HepG2 (cell line): ENCODE data around the gene JAGN1. TPM values are rescaled to one million over a fixed set of nuclear protein-coding genes. Genes with fewer than 3 reads are reported as not detected.

ENCODE experiments used
- EP300 ChIP-seq, 3 experiments: sonication (generic) in 1 of 3; formaldehyde crosslinking in 1 of 3; IDR thresholded peaks; 2 replicates each; pipeline versions ENCODE4 v1.5.1 to v1.6.1; 2011 to 2020; ENCODE audit warnings: low read depth in 2 of 3, low read length in 2 of 3, borderline replicate concordance in 1 of 3, improper control_type of control experiment in 1 of 3, mild to moderate bottlenecking in 1 of 3, missing genetic modification reagents in 1 of 3, moderate library complexity in 1 of 3
- GMEB2 ChIP-seq: IDR thresholded peaks from 2 replicates; pipeline ENCODE4 v1.6.1; 2016; ENCODE audit warnings: missing biosample characterization, missing genetic modification reagents, low read depth
- HOXA9 ChIP-seq: sonication (generic); formaldehyde crosslinking; IDR thresholded peaks from 2 replicates; pipeline ENCODE4 v1.8.1; 2022; ENCODE audit warnings: missing genetic modification reagents, mild to moderate bottlenecking, moderate library complexity, borderline replicate concordance
- NCOA1 ChIP-seq: sonication (generic); formaldehyde crosslinking; IDR thresholded peaks from 2 replicates; pipeline ENCODE4 v1.9.0; 2021; ENCODE audit warnings: missing genetic modification reagents
- THAP7 ChIP-seq: sonication (generic); formaldehyde crosslinking; IDR thresholded peaks from 2 replicates; pipeline ENCODE4 v1.8.1; 2023; ENCODE audit warnings: mild to moderate bottlenecking, missing genetic modification reagents
- ZBTB40 ChIP-seq, 2 experiments: fragments of 450-650 bp in 1 of 2; sonication (generic) in 1 of 2; formaldehyde crosslinking in 1 of 2; IDR thresholded peaks; 2 replicates each; pipeline versions ENCODE4 v1.6.1 to v1.8.0; 2016 to 2022; ENCODE audit warnings: antibody characterized with exemption in 1 of 2, mild to moderate bottlenecking in 1 of 2, missing genetic modification reagents in 1 of 2
- ZNF224 ChIP-seq: sonication (generic); formaldehyde crosslinking; IDR thresholded peaks from 2 replicates; pipeline ENCODE4 v1.5.0; 2020; ENCODE audit warnings: mild to moderate bottlenecking, missing genetic modification reagents
- ZNF331 ChIP-seq: sonication (generic); formaldehyde crosslinking; IDR thresholded peaks from 2 replicates; pipeline ENCODE4 v1.4.0; 2020; ENCODE audit warnings: missing genetic modification reagents
- ZNF496 ChIP-seq: sonication (generic); formaldehyde crosslinking; IDR thresholded peaks from 2 replicates; pipeline ENCODE4 v1.8.1; 2023; ENCODE audit warnings: mild to moderate bottlenecking, moderate library complexity, missing genetic modification reagents; ENCODE audit not compliant: insufficient replicate concordance
- ZNF501 ChIP-seq: sonication (generic); formaldehyde crosslinking; IDR thresholded peaks from 2 replicates; pipeline ENCODE4 v1.5.1; 2020; ENCODE audit warnings: mild to moderate bottlenecking, moderate library complexity, missing genetic modification reagents
- ZNF580 ChIP-seq: IDR thresholded peaks from 2 replicates; pipeline ENCODE4 v1.6.1; 2016; ENCODE audit warnings: low read depth, borderline replicate concordance
- ZNF678 ChIP-seq: sonication (generic); formaldehyde crosslinking; IDR thresholded peaks from 2 replicates; pipeline ENCODE4 v1.4.0; 2020; ENCODE audit warnings: mild to moderate bottlenecking, missing genetic modification reagents
- ZSCAN5A ChIP-seq: sonication (generic); formaldehyde crosslinking; IDR thresholded peaks from 2 replicates; pipeline ENCODE4 v1.8.0; 2022; ENCODE audit warnings: mild to moderate bottlenecking, missing genetic modification reagents, borderline replicate concordance
- polyA plus RNA-seq, 8 experiments: library from polyadenylated mRNA; depleted of rRNA in 3 of 8; stranded (reverse) in 7 of 8; unstranded in 1 of 8; fragments of >200 nt; fragmentation: Illumina TruSeq in 4 of 8; extraction: Trizol in 4 of 8; gene quantifications; 2 replicates each; pipeline versions ENCODE4 v1.2.1 to v1.2.3, GENCODE V29; 2011 to 2016; ENCODE audit warnings: low read depth in 4 of 8, missing spikeins in 1 of 8, mixed read lengths in 1 of 8; ENCODE audit not compliant: insufficient read depth in 1 of 8
- total RNA-seq, 5 experiments: library from RNA; depleted of rRNA; stranded (reverse); fragments of >200 nt; fragmentation: Illumina TruSeq; extraction: Trizol; gene quantifications; 2 replicates each; pipeline ENCODE4 v1.2.3, GENCODE V29; 2016; ENCODE audit warnings: low read depth in 1 of 5

The JAGN1 gene
- total and polyA plus RNA-seq, 2 of the 13 experiments (the other 11 are each of a cell fraction or from before 2014, with no cell fraction given): 49.9 to 50.9 TPM

- TF ChIP-seq ZBTB40 (IDR thresholded peaks at IDR 0.05) (no peak), ZBTB40 (CRISPR knock-in tag; IDR thresholded peaks at IDR 0.05) (no peak; the same call in none of the 2 replicates), ZNF224 (CRISPR knock-in tag) (no peak), ZSCAN5A (CRISPR knock-in tag) (no peak), GMEB2 (CRISPR knock-in tag) (no peak), HOXA9 (CRISPR knock-in tag) (peak; percentile 87; the same call in 1 of the 2 replicates), ZNF331 (CRISPR knock-in tag) (peak; percentile 47; the same call in 1 of the 2 replicates), NCOA1 (CRISPR knock-in tag) (no peak), ZNF580 (CRISPR knock-in tag) (no peak; the same call in 1 of the 2 replicates), ZNF501 (no peak), THAP7 (CRISPR knock-in tag) (0 out of 2 replicates have a peak, but pooled peaks have one; percentile 79), EP300 (IDR thresholded peaks at IDR 0.05; ENCODE audit: low read depth in 2 of 2, low read length in 2 of 2) (no peak), EP300 (CRISPR knock-in tag; IDR thresholded peaks at IDR 0.05; ENCODE audit: borderline replicate concordance) (peak; percentile 27; the same call in 1 of the 2 replicates), ZNF678 (peak; percentile 43; the same call in 1 of the 2 replicates), ZNF496 (CRISPR knock-in tag) (no peak)
Measured at GRCh38 chr3:9915254-9916141, 25.1 kb downstream of the JAGN1 start (continued).
